Activated CD8-positive, alpha-beta T cell treated with anti-CD3 and anti-CD28 coated beads for 36 hours (primary cell): ENCODE data around the gene ELP6. TPM values are rescaled to one million over a fixed set of nuclear protein-coding genes. Genes with fewer than 3 reads are reported as not detected.

Experiments
- ATAC-seq: fragments of 200-7000 bp; cut with Tn5 transposase; one replicate; pipeline ENCODE4 v1.10.0; 2021; ENCODE audit warnings: mild to moderate bottlenecking, moderate library complexity
- CTCF ChIA-PET: fragments of 350-600 bp; sonication (Branson Sonifier 250); formaldehyde crosslinking; loops from one replicate; lab custom pipeline; 2021; ENCODE audit warnings: antibody characterized with exemption; lab: Charles Lee
- POLR2A ChIA-PET: fragments of 350-600 bp; sonication (Branson Sonifier 250); formaldehyde crosslinking; loops from one replicate; lab custom pipeline; 2021; ENCODE audit warnings: antibody characterized with exemption; lab: Charles Lee
- DNase-seq: peaks from one replicate; pipeline ENCODE4 v3.0.0-alpha.2; 2020
- H3K27ac Mint-ChIP-seq: one replicate; pipeline ENCODE4 v1.8.0; 2021; ENCODE audit warnings: mild to moderate bottlenecking, mixed read lengths
- H3K27me3 Mint-ChIP-seq: one replicate; pipeline ENCODE4 v1.8.0; 2021; ENCODE audit warnings: mixed read lengths
- H3K36me3 Mint-ChIP-seq: one replicate; pipeline ENCODE4 v1.8.0; 2021; ENCODE audit warnings: low read depth, mixed read lengths
- H3K4me1 Mint-ChIP-seq: one replicate; pipeline ENCODE4 v1.8.0; 2021; ENCODE audit warnings: low read depth, mixed read lengths
- H3K4me3 Mint-ChIP-seq: one replicate; pipeline ENCODE4 v1.8.0; 2021; ENCODE audit warnings: mild to moderate bottlenecking, moderate library complexity, mixed read lengths
- H3K9me3 Mint-ChIP-seq: one replicate; pipeline ENCODE4 v1.8.0; 2021; ENCODE audit warnings: mixed read lengths
- intact Hi-C: fragments of 100-400 bp; cut with micrococcal nuclease; formaldehyde crosslinking; loops from one replicate; pipeline ENCODE4 v1.10.0; 2022
- total RNA-seq, 2 experiments: library from RNA; stranded (reverse); gene quantifications; one replicate each; pipeline ENCODE4 v1.2.3, GENCODE V29; 2021
- TF ChIP-seq, protein P1 (sequence below): fragments of 200-600 bp; IDR thresholded peaks from one replicate; pipeline ENCODE4 v1.8.0; 2022; ENCODE audit warnings: antibody characterized with exemption, mild to moderate bottlenecking

ELP6 gene
- total RNA-seq, 2 experiments from 2014 or later, result 41.4 to 41.5 TPM

DNA sequence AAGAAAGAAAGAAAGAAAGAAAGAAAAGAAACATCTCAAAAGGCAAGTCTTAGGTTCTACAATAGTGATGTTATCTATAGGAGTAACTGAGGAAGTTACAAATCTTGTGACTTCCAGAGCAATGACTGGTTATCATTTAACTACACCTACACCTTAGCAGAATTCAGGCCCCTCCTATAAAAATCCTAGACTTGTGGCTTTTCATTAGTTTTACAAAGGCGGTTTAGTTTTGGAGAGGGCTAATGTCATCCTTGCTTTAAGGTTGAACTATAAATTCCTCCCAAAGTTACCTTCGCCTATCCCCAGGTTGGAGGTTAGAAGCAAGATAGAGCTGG lies 33.7 kb downstream of the ELP6 start:
- ATAC-seq (no peak), DNase-seq (no peak)
- TF ChIP-seq, protein P1, sequence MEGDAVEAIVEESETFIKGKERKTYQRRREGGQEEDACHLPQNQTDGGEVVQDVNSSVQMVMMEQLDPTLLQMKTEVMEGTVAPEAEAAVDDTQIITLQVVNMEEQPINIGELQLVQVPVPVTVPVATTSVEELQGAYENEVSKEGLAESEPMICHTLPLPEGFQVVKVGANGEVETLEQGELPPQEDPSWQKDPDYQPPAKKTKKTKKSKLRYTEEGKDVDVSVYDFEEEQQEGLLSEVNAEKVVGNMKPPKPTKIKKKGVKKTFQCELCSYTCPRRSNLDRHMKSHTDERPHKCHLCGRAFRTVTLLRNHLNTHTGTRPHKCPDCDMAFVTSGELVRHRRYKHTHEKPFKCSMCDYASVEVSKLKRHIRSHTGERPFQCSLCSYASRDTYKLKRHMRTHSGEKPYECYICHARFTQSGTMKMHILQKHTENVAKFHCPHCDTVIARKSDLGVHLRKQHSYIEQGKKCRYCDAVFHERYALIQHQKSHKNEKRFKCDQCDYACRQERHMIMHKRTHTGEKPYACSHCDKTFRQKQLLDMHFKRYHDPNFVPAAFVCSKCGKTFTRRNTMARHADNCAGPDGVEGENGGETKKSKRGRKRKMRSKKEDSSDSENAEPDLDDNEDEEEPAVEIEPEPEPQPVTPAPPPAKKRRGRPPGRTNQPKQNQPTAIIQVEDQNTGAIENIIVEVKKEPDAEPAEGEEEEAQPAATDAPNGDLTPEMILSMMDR, result no peak
- Mint-ChIP-seq H3K36me3 (peaks cover 4% of the 10 kb centered on the region), H3K4me3 (no peak overlapping the region), H3K27ac (no peak overlapping the region), H3K4me1 (peaks cover 14% of the 10 kb centered on the region), H3K27me3 (no peaks in the 10 kb centered on the region), H3K9me3 (no peaks in the 10 kb centered on the region)
- CTCF ChIA-PET, result no interaction called here
- POLR2A ChIA-PET, result no interaction called here
- intact Hi-C loops, result no loop called here

DNA sequence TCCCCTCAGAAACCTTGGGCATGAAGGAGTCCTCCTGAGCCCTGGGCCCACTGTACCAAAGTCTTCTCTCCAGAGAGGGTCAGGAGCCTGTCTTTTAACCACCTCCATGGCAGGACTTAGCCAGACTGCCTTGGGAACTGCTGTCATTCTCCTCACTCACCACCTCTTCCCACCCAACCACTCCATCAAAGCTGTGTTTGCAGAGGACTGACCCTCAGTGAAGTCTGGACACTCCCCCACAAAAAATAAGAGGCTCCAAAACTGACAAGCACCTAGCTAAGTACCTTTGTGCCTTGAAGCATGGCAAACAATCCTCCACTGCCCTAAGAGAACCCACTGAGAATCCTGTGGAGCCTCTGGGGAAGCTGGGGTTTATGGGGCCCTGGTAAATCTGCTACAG lies 35.5 kb downstream of the ELP6 start:
- H3K4me1 Mint-ChIP-seq, result peaks cover 26% of the 10 kb centered on the region
- no peak overlapping the region for H3K4me3 Mint-ChIP-seq
- DNase-seq (no peak), ATAC-seq (no peak)
- TF ChIP-seq, protein P1, result no peak
- H3K36me3 Mint-ChIP-seq, result peaks cover 10% of the 10 kb centered on the region
- H3K27ac Mint-ChIP-seq, result no peak overlapping the region
- H3K27me3 Mint-ChIP-seq, result no peaks in the 10 kb centered on the region
- CTCF ChIA-PET, result interaction anchor here (1.5 kb wide), 2 partner anchors 57 to 62 kb away, joined by 3 to 6 read pairs; no protein-coding TSS in a partner anchor
- intact Hi-C loops, result no loop called here
- H3K9me3 Mint-ChIP-seq, result no peaks in the 10 kb centered on the region
- POLR2A ChIA-PET, result no interaction called here

DNA sequence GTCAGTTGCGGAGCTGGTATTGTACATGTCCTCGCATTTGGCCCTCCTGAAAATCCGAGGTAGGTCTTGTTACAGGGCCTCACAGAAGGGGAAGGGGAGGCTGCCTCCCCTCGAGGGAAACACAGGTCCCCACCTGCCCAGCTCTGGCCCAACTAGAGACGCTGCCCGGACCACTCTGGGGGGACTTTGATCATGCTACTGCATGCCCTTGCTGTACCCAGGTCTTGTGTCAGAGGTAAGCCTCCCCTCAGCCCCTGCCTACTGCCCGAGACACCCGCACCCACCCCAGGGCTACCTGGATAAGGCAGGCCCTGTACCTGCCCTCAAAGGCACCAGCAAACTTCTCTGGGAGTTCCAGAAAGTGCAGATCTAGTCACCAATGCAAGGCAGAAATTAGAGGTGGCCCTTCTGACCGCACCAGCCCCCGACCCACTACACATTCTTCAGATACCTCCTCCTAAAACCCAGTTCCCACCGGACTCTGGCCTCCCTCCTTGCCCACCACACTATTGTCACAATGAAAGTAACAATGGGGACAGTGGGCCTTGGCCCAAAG lies 36.8 kb downstream of the ELP6 start:
- intact Hi-C loops, result loop anchor here (2.0 kb wide), 1 partner anchor 56 kb away; no protein-coding TSS in a partner anchor
- Mint-ChIP-seq H3K36me3 (peaks cover 14% of the 10 kb centered on the region), H3K27ac (peak overlapping the region; percentile 90), H3K4me1 (peaks cover 31% of the 10 kb centered on the region), H3K27me3 (no peaks in the 10 kb centered on the region), H3K4me3 (peak overlapping the region; percentile 91), H3K9me3 (no peaks in the 10 kb centered on the region)
- ChIA-PET POLR2A (interaction anchor here (0.7 to 3.1 kb wide), 4 partner anchors 17 to 55 kb away, joined by 3 to 16 read pairs (median 6); no protein-coding TSS in a partner anchor), CTCF (interaction anchor here (0.6 to 4.5 kb wide), 11 partner anchors 9 to 96 kb away, joined by 3 to 99 read pairs (median 4); partner anchors contain the start of gene PTPN23)
- DNase-seq, result no peak
- TF ChIP-seq, protein P1, result no peak
- no peak for ATAC-seq

DNA sequence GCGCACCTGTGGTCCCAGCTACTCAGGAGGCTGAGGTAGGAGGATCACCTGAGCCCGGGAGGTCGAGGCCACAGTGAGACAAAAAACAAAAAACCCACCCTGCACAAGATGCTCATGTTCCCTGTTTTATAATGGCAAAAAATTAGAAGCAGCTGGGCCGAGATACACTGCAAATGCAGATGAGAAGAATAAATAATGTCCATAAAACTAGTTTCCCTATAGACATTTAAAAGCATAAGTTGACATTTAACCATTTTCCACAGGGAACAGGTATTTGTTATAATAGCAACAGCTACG lies 37.2 kb downstream of the ELP6 start:
- CTCF ChIA-PET, result interaction anchor here (0.6 to 4.5 kb wide), 11 partner anchors 9 to 95 kb away, joined by 3 to 99 read pairs (median 4); partner anchors contain the start of gene PTPN23
- Mint-ChIP-seq H3K27ac (peak overlapping the region; percentile 90), H3K9me3 (no peaks in the 10 kb centered on the region), H3K4me1 (peaks cover 31% of the 10 kb centered on the region), H3K36me3 (peaks cover 14% of the 10 kb centered on the region), H3K27me3 (no peaks in the 10 kb centered on the region), H3K4me3 (peak overlapping the region; percentile 91)
- TF ChIP-seq, protein P1, result no peak
- POLR2A ChIA-PET, result interaction anchor here (0.7 to 3.1 kb wide), 4 partner anchors 18 to 55 kb away, joined by 3 to 16 read pairs (median 6); no protein-coding TSS in a partner anchor
- DNase-seq (no peak), ATAC-seq (no peak)
- intact Hi-C loops, result loop anchor here (2.0 kb wide), 1 partner anchor 55 kb away; no protein-coding TSS in a partner anchor
